NCI-H187 treated with DMSO at 0.1 percent for 48 hours (cell line): ENCODE results near the gene GRIK3.

Source experiments
- DNase-seq: peaks from one replicate; lab custom pipeline; 2025; lab: John Stamatoyannopoulos, UW

Gene GRIK3

GRCh38 chr1:36761113-36761512 is 273.2 kb downstream of the GRIK3 start:
- no peak for DNase-seq

- no peak for DNase-seq
Observed at GRCh38 chr1:36760081-36760480, 274.2 kb downstream of the GRIK3 start.

GRCh38 chr1:36759355-36759754 is 275.0 kb downstream of the GRIK3 start:
- DNase-seq = no peak

- DNase-seq = no peak
Observed at GRCh38 chr1:36755303-36756230, 278.7 kb downstream of the GRIK3 start.

GRCh38 chr1:36754366-36754765 is 279.9 kb downstream of the GRIK3 start:
- no peak for DNase-seq

- no peak for DNase-seq
Observed at GRCh38 chr1:36753451-36753850, 280.9 kb downstream of the GRIK3 start.

GRCh38 chr1:36752891-36753361 is 281.4 kb downstream of the GRIK3 start:
- no peak for DNase-seq

GRCh38 chr1:36752431-36752830 is 281.9 kb downstream of the GRIK3 start:
- DNase-seq = no peak

GRCh38 chr1:36751525-36751924 is 282.8 kb downstream of the GRIK3 start:
- DNase-seq = no peak

- no peak for DNase-seq
Observed at GRCh38 chr1:36748466-36748865, 285.8 kb downstream of the GRIK3 start.
